ENCODE results near the gene ADRM1. TPM values are rescaled to one million over a fixed set of nuclear protein-coding genes. Genes with fewer than 3 reads are reported as not detected.
A peak's percentile ranks its signal among the peaks of the same experiment; 100 is the strongest.

The ADRM1 gene
- total and polyA plus RNA-seq, 2 experiments from 2014 or later = 206 to 243 TPM

DNA sequence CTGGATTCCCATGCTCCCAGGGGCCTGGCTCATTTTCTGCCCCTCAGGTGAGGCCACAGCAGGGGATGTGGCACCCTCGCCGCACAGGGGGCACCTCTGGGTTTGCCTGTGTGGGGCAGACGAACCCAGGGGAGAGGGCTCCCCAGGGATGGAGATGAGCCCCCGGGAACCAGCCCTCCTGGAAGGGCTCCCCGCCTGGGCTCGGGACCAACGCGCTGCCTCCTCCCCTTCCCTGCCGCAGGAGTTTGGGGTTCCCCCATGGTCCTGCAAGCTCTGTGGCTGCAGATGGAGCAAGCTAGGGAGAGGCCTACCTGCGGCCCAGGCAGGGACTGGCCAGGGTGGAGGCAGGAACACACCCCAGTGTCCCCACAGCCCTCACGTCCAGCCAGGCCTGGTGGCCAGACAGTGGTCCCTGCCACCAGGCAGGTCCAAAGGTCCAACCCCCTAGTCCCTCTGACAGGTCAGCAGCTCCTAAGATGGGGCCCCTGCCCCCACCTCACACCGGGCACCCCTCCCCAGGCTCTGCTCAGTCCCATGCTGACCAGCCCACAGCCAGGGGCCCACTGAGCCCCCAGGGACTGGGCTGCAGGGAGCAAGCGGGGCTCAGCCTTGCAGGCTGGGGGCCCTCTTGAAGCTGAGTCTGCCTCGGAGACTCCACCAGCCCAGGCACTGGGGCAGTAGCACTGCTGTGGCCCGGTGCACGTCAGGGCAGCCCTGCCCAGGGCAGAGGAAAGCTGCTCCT is 50.7 kb downstream of the ADRM1 start:
- Histone ChIP-seq H2AFZ (no peak overlapping the region), H3K9me2 (ENCODE audit: insufficient read depth) (no peaks in the 10 kb centered on the region), H3K36me3 (ENCODE audit: insufficient read depth) (peaks cover 4% of the 10 kb centered on the region; the same call in 1 of the 2 replicates), H3K4me2 (no peak overlapping the region), H3K79me2 (replicated peaks; ENCODE audit: insufficient read depth) (peaks cover 42% of the 10 kb centered on the region), H3K27ac (ENCODE audit: low read depth) (no peak overlapping the region), H3K27me3 (ENCODE audit: insufficient read depth) (no peaks in the 10 kb centered on the region), H3K4me3 (no peak overlapping the region), H4K20me1 (replicated peaks; ENCODE audit: insufficient read depth) (peaks cover 12% of the 10 kb centered on the region), H3F3A (replicated peaks; ENCODE audit: low read depth) (peaks cover 11% of the 10 kb centered on the region), H3K4me1 (ENCODE audit: insufficient read depth) (peaks cover 22% of the 10 kb centered on the region)
- Mint-ChIP-seq H3K27me3 (ENCODE audit: insufficient read depth, low read depth, poor library complexity) (peaks cover 11% of the 10 kb centered on the region), H3K36me3 (ENCODE audit: low read depth) (peaks cover 32% of the 10 kb centered on the region), H3K4me3 (no peak overlapping the region), H3K27ac (no peak overlapping the region), H3K4me1 (peaks cover 12% of the 10 kb centered on the region), H3K9me3 (peaks cover 17% of the 10 kb centered on the region)
- TF ChIP-seq JUNB (IDR thresholded peaks at IDR 0.05; ENCODE audit: unreplicated experiment) (no peak), NANOG (IDR thresholded peaks at IDR 0.05; ENCODE audit: borderline replicate concordance) (no peak)
- no peak for ATAC-seq
- DNase-seq (ENCODE audit: low spot score) = no peak

DNA sequence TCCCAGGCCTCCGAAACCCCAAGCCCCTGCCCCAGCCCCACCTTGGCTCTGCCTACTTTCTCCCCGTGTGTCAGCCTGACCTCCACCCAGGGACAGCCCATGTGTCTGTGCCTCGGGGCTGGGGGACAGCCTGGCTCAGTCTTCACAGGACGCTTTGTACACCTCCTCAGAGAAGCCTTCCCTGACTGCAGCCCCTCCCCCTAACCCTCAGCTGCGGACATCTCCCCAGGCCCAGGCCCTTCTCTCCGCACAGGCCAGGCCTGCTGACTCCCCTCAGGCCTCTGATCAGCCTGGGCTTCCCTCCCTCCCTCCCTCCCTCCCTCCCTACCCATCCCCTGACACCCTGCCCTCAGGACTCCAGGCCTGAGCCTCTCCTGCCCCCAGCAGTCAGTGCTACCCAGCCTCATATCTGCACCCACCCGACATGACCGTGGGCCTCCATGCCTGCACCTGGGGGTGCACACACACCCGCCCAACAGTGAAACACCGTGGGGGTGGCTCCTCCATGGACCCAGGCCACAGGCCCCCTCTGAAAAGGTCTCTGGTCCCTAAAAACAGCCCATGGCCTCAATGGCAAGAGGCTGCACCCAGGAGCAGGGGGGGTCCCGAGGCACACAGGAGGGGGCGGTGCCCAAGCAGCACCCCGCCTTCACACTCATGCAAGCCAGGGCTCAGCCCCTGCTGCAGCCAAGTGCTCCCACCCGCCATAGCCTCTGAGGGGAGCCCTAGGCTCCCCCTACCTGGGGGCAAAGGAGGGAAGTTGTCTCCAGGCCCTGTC is 51.4 kb downstream of the ADRM1 start:
- H3K4me3 Mint-ChIP-seq = no peak overlapping the region
- H3K4me1 ChIP-seq (ENCODE audit: insufficient read depth) = peaks cover 22% of the 10 kb centered on the region
- peak; percentile 3; the same call in 2 of the 3 replicates for ATAC-seq
- TF ChIP-seq, protein P1, sequence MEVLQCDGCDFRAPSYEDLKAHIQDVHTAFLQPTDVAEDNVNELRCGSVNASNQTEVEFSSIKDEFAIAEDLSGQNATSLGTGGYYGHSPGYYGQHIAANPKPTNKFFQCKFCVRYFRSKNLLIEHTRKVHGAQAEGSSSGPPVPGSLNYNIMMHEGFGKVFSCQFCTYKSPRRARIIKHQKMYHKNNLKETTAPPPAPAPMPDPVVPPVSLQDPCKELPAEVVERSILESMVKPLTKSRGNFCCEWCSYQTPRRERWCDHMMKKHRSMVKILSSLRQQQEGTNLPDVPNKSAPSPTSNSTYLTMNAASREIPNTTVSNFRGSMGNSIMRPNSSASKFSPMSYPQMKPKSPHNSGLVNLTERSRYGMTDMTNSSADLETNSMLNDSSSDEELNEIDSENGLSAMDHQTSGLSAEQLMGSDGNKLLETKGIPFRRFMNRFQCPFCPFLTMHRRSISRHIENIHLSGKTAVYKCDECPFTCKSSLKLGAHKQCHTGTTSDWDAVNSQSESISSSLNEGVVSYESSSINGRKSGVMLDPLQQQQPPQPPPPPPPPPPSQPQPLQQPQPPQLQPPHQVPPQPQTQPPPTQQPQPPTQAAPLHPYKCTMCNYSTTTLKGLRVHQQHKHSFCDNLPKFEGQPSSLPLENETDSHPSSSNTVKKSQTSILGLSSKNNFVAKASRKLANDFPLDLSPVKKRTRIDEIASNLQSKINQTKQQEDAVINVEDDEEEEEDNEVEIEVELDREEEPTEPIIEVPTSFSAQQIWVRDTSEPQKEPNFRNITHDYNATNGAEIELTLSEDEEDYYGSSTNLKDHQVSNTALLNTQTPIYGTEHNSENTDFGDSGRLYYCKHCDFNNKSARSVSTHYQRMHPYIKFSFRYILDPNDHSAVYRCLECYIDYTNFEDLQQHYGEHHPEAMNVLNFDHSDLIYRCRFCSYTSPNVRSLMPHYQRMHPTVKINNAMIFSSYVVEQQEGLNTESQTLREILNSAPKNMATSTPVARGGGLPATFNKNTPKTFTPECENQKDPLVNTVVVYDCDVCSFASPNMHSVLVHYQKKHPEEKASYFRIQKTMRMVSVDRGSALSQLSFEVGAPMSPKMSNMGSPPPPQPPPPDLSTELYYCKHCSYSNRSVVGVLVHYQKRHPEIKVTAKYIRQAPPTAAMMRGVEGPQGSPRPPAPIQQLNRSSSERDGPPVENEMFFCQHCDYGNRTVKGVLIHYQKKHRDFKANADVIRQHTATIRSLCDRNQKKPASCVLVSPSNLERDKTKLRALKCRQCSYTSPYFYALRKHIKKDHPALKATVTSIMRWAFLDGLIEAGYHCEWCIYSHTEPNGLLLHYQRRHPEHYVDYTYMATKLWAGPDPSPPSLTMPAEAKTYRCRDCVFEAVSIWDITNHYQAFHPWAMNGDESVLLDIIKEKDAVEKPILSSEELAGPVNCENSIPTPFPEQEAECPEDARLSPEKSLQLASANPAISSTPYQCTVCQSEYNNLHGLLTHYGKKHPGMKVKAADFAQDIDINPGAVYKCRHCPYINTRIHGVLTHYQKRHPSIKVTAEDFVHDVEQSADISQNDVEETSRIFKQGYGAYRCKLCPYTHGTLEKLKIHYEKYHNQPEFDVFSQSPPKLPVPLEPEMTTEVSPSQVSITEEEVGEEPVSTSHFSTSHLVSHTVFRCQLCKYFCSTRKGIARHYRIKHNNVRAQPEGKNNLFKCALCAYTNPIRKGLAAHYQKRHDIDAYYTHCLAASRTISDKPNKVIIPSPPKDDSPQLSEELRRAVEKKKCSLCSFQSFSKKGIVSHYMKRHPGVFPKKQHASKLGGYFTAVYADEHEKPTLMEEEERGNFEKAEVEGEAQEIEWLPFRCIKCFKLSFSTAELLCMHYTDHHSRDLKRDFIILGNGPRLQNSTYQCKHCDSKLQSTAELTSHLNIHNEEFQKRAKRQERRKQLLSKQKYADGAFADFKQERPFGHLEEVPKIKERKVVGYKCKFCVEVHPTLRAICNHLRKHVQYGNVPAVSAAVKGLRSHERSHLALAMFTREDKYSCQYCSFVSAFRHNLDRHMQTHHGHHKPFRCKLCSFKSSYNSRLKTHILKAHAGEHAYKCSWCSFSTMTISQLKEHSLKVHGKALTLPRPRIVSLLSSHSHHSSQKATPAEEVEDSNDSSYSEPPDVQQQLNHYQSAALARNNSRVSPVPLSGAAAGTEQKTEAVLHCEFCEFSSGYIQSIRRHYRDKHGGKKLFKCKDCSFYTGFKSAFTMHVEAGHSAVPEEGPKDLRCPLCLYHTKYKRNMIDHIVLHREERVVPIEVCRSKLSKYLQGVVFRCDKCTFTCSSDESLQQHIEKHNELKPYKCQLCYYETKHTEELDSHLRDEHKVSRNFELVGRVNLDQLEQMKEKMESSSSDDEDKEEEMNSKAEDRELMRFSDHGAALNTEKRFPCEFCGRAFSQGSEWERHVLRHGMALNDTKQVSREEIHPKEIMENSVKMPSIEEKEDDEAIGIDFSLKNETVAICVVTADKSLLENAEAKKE (CRISPR knock-in tag; IDR thresholded peaks at IDR 0.05) = no peak
- TF ChIP-seq POLR2AphosphoS5 (IDR thresholded peaks at IDR 0.05; ENCODE audit: low read depth) = no peak
- no peak for TF ChIP-seq STAT1 (IDR thresholded peaks at IDR 0.05; ENCODE audit: unreplicated experiment)
- TF ChIP-seq EZH2 (IDR thresholded peaks at IDR 0.05; ENCODE audit: low read depth, unreplicated experiment) = no peak
- TF ChIP-seq EZH2phosphoT487 (IDR thresholded peaks at IDR 0.05; ENCODE audit: unreplicated experiment) = no peak
- TF ChIP-seq NANOG (IDR thresholded peaks at IDR 0.05; ENCODE audit: borderline replicate concordance) = no peak
- TF ChIP-seq, protein P2, sequence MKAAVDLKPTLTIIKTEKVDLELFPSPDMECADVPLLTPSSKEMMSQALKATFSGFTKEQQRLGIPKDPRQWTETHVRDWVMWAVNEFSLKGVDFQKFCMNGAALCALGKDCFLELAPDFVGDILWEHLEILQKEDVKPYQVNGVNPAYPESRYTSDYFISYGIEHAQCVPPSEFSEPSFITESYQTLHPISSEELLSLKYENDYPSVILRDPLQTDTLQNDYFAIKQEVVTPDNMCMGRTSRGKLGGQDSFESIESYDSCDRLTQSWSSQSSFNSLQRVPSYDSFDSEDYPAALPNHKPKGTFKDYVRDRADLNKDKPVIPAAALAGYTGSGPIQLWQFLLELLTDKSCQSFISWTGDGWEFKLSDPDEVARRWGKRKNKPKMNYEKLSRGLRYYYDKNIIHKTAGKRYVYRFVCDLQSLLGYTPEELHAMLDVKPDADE (IDR thresholded peaks at IDR 0.05) = no peak
- no peak for TF ChIP-seq CREB1 (CRISPR knock-in tag; IDR thresholded peaks at IDR 0.05; ENCODE audit: low read depth)
- no peak for TF ChIP-seq ZNF331 (CRISPR knock-in tag; IDR thresholded peaks at IDR 0.05; ENCODE audit: low read depth)
- TF ChIP-seq, protein P3, sequence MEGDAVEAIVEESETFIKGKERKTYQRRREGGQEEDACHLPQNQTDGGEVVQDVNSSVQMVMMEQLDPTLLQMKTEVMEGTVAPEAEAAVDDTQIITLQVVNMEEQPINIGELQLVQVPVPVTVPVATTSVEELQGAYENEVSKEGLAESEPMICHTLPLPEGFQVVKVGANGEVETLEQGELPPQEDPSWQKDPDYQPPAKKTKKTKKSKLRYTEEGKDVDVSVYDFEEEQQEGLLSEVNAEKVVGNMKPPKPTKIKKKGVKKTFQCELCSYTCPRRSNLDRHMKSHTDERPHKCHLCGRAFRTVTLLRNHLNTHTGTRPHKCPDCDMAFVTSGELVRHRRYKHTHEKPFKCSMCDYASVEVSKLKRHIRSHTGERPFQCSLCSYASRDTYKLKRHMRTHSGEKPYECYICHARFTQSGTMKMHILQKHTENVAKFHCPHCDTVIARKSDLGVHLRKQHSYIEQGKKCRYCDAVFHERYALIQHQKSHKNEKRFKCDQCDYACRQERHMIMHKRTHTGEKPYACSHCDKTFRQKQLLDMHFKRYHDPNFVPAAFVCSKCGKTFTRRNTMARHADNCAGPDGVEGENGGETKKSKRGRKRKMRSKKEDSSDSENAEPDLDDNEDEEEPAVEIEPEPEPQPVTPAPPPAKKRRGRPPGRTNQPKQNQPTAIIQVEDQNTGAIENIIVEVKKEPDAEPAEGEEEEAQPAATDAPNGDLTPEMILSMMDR (conservative IDR thresholded peaks at IDR 0.05; ENCODE audit: low read depth in 2 of 2) = no peak

More for the DNA sequence above, 51.4 kb downstream of the ADRM1 start:
- Mint-ChIP-seq H3K27me3 (ENCODE audit: insufficient read depth, low read depth, poor library complexity) (peaks cover 5% of the 10 kb centered on the region), H3K36me3 (ENCODE audit: low read depth) (peaks cover 24% of the 10 kb centered on the region), H3K4me1 (peaks cover 14% of the 10 kb centered on the region), H3K9me3 (peaks cover 9% of the 10 kb centered on the region), H3K27ac (no peak overlapping the region)
- Histone ChIP-seq H3K4me3 (no peak overlapping the region), H3F3A (replicated peaks; ENCODE audit: low read depth) (peaks cover 11% of the 10 kb centered on the region), H3K36me3 (ENCODE audit: insufficient read depth) (no peaks in the 10 kb centered on the region; the same call in 1 of the 2 replicates), H2AFZ (no peak overlapping the region), H4K20me1 (replicated peaks; ENCODE audit: insufficient read depth) (peaks cover 12% of the 10 kb centered on the region), H3K27me3 (ENCODE audit: insufficient read depth) (no peaks in the 10 kb centered on the region), H3K9me2 (ENCODE audit: insufficient read depth) (no peaks in the 10 kb centered on the region), H3K27ac (ENCODE audit: low read depth) (peak overlapping the region; percentile 79; the same call in 1 of the 2 replicates), H3K79me2 (replicated peaks; ENCODE audit: insufficient read depth) (peaks cover 50% of the 10 kb centered on the region), H3K4me2 (no peak overlapping the region)
- DNase-seq (ENCODE audit: low spot score) = no peak

All from GM23338 (cell line).